ENCODE data around the gene DECR2.
"Not testable (repeated sequence)": the region's sequence is repeated elsewhere in the genome, so short reads cannot be mapped to it uniquely, and the experiment has no call there.

Gene DECR2, protein sequence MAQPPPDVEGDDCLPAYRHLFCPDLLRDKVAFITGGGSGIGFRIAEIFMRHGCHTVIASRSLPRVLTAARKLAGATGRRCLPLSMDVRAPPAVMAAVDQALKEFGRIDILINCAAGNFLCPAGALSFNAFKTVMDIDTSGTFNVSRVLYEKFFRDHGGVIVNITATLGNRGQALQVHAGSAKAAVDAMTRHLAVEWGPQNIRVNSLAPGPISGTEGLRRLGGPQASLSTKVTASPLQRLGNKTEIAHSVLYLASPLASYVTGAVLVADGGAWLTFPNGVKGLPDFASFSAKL

DNA sequence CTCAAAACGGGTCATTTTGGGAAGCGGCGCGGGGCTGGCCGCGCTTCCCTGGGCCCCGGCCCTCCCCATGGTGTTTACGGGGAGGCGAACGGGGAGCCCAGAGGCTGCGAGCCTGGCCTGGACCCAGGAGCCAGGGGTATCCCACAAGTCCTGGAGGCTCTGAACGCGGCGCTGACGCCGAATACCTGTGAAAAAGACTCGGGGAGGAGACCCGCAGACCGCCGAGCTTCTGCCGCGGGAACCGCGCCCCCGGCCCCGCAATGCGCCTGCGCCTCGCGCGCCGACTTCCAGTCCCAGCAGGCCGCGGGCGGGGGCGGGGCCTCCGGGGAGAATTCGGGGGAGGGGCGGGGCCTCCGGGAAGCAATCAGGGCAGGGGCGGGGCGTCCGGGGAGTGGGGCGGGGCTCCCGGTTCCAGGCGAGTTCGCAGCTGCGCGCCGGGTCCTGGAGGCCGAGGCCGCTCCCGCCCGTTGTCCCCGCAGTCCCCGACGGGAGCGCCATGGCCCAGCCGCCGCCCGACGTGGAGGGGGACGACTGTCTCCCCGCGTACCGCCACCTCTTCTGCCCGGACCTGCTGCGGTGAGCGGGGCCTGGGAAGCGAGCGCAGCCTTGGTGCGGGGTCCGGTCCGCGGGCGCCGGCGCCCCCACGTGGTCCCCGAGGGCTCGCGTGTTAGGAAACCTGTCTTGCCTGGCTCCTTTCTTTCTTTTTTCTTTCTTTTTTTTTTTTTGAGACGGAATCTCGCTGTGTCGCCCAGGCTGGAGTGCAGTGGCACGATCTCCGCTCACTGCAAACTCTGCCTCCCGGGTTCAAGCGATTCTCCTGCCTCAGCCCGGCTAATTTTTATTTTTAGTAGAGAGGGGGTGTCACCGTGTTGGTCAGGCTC lies at the start of gene DECR2:
TSS of gene DECR2 (plus strand) at position 418 of the 881 bp plus-strand sequence. CDS start at position 497, 79 bp downstream.
- DNase-seq = peak; percentile 98

DNA sequence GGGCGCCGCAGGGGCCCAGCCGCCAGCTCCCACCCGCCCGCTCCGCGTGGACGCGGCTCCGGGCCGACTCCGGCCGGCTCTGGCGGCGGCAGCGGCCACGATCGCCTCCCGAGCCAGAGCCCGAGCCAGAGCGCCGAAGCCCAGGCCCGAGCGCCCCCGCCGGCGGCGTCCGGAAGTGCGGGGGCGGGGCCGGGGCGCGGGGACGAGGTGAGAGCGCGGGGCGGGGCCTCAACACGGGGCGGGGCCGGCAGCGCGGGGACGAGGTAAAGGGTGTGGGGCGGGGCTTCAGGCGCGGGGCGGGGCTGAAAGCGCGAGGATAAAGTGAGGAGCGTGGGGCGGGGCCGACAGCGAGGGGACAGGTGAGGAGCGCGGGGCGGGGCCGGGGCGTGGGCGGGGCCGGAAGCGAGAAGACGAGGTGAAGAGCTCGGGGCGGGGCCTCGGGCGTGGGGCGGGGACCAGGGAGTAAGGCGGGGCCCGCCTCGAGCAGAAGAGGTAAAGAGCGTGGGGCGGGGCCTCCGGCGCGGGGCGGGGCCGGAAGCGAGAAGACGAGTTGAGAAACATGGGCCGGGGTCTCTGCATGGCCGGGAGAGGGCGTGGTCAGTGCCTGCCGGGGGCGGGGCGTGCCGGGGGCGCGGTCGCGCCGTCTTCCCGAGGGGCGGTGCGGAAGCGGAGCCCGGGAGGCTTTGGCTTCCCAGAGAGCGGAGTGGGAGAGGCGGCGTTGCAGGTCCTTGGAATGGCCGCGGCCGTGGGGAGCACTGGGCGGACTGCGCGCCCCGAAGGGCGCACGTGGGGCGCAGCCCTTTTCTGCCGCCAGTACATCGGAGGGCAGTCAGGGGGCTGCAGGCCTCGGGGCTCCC lies 48.9 kb upstream of the DECR2 start, which contains the start of gene AXIN1:
TSS of gene AXIN1 (minus strand) at position 177 of the 857 bp plus-strand sequence. CDS start 5,698 bp downstream, outside the sequence.
- peak; percentile 100 for DNase-seq

DNA sequence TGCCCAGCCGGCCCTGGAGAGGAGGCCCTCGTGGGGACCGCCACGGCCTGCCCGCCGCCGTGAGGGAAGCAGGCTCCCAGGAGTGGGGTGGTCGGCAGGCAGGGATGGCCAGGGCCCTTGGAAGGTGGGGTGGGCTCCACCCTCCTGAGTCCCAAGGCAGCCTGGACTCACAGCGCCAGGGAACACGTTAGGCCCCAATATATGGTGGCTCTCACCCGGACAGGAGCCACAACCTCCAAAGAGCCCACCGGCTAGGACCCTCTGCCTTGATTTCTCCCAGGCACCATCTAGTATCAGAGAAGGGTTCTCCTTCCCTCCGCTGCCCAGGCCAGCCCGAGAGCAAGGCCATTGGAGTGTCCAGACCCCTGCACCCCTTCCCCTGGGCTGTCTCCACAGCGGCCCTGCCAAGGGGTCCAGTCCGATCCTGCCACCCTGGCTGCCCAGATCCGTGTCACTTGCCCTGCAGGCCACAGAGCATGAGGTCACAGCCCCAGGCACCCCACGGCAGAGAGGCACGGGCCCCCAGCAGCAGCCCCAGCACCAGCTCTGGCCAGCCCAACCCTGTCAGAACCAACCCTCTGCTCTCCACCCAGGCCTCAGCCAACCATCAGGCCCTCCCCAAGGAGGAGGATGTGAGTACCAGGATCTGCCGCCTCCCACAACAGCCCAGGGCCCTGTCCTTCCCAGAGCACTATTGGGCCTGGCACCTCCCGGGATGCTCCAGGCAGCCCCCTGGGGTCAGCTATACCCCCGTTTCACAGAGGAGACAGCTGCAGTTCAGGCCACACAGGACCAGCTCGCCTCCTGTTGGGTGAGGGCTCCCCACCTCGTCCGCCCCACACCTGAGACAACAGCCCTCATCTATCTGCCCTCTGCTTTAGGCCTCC lies 48.0 kb upstream of the DECR2 start:
- DNase-seq = no peak

DNA sequence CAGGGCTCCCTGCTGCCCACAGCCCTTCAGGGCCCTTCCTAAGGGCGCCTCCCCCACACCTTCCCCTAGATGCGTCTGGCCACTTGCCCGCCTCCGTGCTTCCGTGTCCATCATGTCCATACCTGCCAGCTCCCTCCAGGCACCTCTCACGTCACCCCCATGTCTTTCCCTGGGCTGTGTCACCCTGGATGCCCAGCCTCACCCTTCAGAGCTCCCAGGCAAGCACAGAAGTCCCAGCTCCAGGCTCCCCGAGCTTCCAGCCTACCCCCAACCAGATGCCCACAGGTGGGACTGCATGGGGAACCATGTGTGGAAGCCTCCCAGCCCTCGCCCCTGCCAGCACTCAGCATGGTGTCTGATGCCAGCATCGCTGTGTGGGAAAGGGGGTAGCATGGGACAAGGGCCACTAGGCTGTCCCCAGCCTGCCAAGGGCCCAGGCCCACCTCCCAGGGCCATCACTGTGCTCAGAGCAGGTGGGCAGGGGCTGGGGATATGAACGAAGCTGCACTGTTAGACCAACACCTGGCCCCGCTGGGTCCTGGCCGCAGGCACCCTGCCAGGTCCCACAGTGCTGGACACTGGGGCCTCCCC lies 47.3 kb upstream of the DECR2 start:
- DNase-seq = no peak

DNA sequence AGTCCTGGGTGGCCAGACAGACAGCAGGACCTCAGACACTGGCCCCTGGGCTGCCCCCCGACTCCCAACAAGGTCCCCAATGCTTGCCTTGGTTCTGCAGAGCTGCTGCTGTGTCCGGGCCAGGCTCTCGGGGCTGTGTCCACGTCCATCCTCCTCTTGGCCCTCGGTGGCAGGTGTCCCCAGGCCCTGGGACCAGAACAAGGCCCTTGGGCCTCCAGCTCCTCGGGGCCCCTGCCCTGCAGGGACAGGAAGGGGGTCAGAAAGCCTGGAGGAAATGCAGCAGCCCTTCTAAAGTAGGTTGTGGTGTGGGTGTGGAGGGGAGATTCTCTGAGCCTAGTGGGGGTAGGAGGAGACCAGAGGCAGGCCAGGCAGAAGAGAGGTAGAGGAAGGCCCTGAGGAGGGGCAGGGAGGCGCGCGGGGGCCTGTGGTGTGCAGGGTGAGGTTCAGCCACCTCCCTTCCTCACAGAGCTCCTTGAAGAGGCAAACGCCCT lies 46.7 kb upstream of the DECR2 start:
- no peak for DNase-seq

DNA sequence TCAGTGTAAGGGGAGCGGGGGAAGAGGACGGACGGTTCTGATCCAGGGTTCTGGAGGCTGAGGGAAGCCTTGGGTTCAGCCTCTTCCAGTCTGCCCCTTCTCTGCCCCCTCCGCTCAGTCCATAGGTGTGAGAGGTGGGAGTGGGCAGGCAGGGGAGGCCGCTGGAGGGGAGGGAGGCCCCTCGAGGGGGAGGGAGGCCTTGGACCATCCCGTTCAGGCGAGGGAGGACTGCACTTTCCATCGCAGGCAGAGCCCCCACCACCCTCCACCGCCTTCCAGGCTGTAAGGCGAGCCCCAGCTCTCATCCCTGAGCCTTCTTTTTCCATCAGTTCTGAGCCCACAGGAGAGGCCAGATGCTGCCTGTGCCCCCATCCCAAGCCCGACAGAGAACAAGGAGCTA lies 44.9 kb upstream of the DECR2 start:
- DNase-seq = no peak

DNA sequence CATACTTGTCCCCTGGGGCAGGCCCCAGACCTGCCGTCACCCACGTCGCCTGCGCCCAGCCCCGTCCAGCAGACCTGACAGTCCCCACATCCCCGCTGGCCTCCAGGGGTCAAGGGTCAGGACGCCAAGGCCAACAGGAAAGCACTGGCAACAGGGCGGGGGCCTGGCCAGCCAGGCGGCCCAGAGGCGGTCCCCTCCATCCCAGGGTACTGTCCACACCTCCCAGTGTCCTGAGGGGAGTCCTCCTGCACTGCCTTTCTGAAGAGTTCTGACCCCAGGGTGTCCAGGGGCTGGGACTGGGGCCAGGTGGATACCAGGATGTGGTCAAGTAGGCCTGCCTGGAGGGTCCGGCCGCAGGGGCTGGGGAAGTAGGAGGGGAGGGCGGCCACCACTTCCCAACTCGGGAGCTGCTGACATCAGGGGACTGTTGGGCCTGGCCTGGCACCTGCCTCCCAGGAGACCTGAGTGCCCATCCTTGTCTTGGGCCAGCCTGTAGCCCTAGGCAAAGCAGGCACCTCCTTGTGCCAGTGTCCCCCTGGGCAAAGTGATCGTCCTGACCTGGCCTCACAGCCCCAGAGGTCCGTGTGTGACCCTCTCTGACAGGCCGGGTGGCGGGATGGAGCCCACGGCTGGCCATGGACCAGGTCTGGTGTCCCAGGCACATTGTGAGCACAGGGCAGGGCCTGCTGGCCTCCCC lies 42.5 kb upstream of the DECR2 start:
- DNase-seq = no peak

DNA sequence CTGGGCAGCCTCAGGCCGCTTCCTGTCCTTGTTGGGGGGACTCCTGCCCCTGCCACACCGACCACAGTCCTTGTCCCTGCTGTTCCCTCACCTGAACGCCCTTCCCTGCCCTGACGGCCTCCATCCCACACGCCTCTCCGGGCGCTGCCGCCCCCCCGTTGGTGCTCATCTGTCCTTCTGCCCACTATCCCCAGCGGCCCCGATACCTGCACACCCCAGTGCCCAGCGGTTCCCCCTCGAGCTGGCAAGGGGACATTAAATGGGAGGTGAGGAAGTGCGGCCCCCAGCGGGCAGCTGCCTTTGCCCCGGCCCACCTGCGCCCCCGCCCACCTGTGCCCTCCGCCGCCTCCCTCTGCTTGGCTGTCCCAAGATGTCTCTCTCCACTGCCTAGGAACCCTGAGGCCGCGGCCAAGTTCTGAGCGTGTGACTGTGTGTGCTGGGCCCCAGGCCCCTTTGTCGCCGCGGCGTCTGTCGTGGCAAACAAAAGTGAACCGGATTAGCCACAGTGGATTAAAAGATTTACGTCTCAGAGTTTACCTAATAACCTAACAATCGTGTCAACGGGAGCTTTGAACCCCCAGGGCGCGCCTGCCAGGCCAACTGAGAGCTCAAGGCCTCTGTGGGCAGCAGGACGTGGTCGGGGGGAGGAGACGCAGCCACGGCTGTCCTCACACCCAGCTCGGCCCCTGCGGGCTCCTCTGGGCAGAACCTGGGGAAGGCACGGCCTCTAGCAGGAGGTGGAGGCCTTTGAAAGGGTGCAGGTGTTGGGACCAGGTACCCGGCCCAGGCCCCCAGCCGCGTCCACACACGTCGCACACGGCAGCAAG lies 41.6 kb upstream of the DECR2 start:
- no peak for DNase-seq

DNA sequence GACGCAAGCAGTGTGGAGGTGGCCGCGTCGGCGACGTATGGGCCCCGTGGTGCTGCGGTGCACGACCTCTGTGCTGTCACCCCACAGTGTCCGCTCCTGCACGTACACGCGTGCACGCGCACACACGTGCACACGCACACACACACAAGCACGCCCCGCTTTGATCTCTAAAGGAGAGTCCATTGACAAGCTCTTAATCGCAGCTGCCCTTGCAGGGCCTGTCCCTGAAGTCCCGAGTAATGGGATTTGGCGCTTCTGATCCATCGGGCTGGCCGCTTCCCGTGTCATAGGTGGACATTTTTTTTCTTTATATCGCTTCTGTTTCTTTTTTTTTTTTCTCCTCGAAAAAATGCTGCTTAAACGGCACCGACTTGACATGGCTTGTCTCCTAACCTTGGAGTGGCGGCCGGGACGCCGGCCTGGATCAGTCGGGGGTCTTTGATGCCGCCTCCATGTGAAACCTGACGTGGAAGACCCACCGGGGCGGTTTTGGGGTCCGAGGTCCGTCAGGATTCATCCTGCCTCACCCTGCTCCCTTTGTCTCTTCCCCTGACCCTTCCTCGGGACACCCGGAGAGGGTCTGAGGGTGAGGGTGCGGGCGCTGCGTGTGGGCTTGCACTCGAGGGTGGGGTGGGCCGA lies 40.9 kb upstream of the DECR2 start:
- no peak for DNase-seq

DNA sequence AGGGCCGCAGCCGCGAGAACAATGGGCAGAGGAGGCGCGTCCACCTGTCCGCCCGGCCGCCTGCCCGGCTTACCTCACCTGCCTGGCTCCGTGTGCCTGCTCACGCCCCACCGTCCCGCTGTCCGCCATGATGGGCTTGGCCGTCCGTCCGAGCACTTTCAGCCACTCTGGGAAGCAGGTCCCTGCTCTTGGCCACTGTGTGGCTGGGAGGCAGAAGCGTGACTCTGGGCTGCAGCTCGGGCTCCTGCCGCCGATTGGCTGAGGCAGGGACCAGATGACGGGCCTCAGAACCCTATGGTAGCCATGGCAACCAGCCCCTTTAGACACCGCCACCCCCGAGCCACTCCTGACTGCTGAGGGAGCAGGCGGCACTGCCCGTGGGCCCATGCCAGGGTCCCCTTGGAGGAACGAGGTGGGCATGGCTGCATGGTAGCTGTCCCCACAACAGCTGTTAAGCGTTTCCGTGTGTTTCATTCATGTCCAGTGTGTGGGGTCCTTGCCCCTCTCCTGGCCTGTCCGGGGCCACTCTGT lies 40.3 kb upstream of the DECR2 start:
- no peak for DNase-seq

DNA sequence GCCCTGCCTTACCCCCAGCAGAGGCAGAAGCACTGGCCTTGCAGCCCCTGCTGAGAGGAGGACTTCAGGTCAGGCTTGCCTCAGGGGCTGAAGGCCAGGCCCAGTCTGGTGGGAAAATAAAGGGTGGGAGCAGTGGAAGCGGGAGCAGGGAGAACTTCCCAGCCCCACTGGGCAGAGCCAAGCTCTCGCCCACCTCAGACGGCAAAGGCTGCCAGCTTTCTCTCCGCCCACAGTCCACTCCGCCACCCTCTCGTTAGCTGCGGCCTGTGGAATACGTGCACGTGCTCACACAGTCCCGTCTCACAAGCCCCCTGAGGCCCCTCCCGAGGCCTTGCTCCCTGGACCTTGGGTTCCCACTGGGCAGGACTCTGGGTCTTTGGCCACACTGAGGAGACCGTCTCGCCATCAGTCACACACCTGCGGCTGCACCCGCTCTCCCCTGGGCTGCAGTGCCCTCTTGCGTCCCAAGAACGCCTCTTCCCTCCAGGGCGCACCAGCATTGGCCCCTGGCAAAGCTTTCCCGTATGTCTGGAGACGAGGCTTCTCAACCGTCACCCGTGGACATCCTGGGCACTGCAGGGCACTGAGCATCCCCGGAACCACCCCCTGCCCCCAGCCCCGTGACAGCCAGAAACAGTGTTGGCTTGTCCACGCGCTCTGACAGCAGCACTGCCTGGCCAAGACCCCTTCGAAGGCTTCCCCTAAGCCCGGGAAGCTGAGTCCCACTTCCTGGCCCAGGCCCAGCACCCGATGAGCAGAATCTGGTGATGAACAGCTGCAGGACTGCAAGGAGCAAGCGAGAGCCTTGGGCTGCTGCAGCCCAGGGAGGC lies 39.6 kb upstream of the DECR2 start:
- DNase-seq = peak; percentile 74

DNA sequence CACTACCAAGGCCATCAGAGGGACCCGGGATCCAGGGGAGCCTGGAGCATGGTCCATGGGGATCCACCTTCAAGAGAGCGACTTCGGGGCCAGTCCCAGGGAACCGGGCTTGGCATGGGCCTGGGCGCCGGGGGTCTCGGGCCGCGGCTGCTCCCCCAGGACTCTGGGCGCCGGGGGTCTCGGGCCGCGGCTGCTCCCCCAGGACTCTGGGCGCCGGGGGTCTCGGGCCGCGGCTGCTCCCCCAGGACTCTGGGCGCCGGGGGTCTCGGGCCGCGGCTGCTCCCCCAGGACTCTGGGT lies 39.0 kb upstream of the DECR2 start:
- DNase-seq = not testable (repeated sequence)

DNA sequence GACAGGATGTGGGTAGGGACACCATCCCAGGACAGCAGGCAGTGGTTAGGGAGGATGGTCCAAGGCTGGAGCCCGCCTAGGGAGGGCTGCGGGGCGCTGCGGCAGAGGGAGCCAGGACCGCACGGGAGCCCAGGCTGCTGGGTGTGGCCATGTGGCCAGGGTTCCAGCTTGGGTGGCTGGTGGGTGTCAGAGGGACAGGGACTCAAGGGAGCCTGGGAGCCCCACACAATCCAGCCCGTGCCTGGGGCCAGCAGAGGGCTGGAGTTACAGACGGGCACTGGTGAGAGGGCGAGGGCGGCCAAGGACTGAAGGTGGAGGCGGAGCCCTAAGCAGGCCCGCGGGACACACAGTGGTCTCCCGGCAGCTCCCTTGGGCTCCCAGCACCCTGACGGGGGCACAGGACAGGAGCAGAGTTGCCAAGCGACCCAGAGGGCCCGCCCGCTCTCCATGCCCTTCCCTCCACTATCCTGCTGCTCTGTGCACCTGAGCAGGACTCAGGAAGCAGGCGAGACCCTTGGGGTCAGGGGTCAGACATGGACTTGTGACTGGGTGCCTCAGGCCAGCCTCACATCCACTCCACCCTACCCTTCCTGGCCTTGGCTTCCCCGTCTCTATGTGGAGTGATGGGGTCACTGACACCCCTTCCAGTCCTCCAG lies 38.4 kb upstream of the DECR2 start:
- DNase-seq = no peak

DNA sequence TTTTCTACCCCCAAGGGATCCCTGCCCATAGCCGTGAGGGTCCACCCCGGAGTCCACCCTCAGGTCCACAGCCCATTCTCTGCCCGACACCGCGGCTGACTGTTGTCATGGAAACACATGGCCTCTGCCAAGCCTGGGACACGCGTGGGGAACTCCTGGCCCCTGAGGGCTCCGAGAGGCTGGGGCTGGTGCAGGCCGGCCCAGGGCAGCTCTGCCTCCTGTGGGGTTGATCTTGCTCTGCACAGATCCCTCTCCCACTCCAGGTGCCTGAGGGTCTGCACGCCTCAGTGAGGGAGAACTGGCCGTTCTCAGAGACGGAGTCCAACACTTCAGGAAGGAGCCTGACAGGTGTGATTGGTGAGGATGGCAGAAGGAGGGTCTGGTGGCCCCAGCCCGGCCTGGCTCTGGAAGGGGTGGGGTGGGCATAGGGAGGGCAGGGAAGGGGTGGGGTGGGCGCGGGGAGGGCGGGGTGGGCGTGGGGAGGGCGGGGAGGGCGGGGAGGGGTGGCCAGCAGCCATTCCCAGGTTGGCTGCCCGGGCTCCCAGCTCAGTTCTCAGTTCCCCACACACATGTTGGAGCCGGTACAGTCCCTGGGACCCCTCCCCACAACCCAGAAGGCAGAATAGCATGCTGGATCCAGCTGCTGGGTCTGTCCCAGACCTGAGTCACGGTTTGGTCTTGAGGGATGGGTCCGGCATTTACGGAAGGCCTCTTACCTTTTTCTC lies 37.8 kb upstream of the DECR2 start:
- no peak for DNase-seq

DNA sequence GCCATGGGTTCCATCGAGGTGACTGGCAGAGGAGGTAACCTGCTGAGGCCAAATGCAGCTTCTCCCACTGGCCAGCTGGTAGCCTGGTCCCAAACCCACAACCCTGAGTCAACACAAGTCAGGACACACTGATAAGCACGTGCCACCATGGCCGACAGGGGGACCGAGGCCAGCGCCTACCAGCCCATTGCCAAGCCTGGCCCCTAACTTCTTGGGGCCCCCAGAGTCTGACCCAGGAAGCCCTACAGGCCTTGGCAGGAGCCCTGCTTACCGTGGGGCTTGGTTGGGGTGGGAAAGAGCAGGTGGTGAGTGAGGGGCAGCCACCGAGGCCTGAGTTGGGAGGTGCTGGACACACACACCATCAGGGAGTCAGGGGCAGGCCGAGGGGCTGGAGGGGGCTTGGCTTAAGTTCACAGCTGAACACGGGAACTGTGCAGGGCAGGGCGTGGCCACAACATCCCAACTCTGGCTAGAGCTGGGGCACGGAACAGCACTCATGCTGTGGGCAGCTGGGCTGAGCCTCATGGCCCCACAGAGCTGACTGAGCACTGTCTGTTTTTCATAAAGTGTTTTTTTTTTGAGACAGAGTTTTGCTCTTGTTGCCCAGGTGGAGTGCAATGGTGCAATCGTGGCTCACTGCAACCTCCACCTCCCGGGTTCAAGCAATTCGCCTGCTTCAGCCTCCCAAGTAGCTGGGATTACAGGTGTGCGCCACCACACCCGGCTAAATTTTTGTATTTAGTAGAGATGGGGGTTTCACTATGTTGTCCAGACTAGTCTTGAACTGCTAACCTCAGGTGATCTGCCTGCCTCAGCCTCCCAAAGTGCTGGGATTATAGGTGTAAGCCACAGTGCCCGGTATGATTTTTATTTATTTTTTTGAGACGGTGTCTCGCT lies 36.8 kb upstream of the DECR2 start:
- no peak for DNase-seq

DNA sequence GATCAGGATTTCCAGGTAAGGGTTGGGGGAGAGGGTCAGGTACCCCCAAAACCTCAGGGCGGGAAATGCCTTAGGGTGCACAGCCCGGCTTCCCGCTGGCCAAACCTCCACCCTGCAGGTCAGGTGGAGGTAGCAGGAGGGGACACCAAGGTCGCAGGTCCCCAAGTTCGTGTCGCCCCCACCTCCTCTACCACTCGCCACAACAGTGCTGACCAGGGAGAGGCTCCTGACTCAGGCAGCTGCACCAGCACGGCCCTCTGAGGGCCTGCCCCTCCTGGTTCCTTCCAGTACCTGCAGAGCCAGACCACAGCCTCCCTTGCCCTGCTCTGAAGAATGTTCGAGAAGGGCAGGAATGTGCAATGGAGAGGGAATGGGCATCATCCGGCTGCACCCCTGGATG lies 35.2 kb upstream of the DECR2 start:
- DNase-seq = no peak
